Measurements from ENCODE around the gene PPARD.
"Not testable (repeated sequence)": the region's sequence is repeated elsewhere in the genome, so short reads cannot be mapped to it uniquely, and the experiment has no call there.

The PPARD gene

GRCh38 chr6:35413911-35414310, 71.6 kb downstream of the PPARD start:
- no peak for DNase-seq

GRCh38 chr6:35415065-35415891, 72.9 kb downstream of the PPARD start:
- peak; percentile 21 for DNase-seq

- DNase-seq, result peak; percentile 14
Measured at GRCh38 chr6:35417979-35418661, 75.8 kb downstream of the PPARD start.

- peak; percentile 29 for DNase-seq
Measured at GRCh38 chr6:35419417-35419816, 77.1 kb downstream of the PPARD start.

GRCh38 chr6:35419961-35420360, 77.6 kb downstream of the PPARD start:
- no peak for DNase-seq

GRCh38 chr6:35425284-35425683, 82.9 kb downstream of the PPARD start:
- DNase-seq, result no peak

GRCh38 chr6:35426074-35426473, 83.7 kb downstream of the PPARD start:
- DNase-seq, result no peak

GRCh38 chr6:35427435-35427834, 85.1 kb downstream of the PPARD start:
- DNase-seq, result no peak

GRCh38 chr6:35427851-35428321, 85.5 kb downstream of the PPARD start:
- no peak for DNase-seq

- no peak for DNase-seq
Measured at GRCh38 chr6:35428421-35429149, 86.2 kb downstream of the PPARD start.

- DNase-seq, result no peak
Measured at GRCh38 chr6:35429463-35429862, 87.1 kb downstream of the PPARD start.

GRCh38 chr6:35432291-35432690, 89.9 kb downstream of the PPARD start:
- no peak for DNase-seq

GRCh38 chr6:35432702-35433101, 90.3 kb downstream of the PPARD start:
- not testable (repeated sequence) for DNase-seq

- no peak for DNase-seq
Measured at GRCh38 chr6:35435074-35435837, 92.9 kb downstream of the PPARD start.

GRCh38 chr6:35436071-35436857, 93.9 kb downstream of the PPARD start:
- DNase-seq, result no peak

- DNase-seq, result not testable (repeated sequence)
Measured at GRCh38 chr6:35438378-35439065, 96.2 kb downstream of the PPARD start.

- DNase-seq, result no peak
Measured at GRCh38 chr6:35439308-35439707, 97.0 kb downstream of the PPARD start.

GRCh38 chr6:35441205-35441604, 98.8 kb downstream of the PPARD start:
- no peak for DNase-seq

- no peak for DNase-seq
Measured at GRCh38 chr6:35441642-35442041, 99.3 kb downstream of the PPARD start.

GRCh38 chr6:35442693-35443092, 100.3 kb downstream of the PPARD start:
- no peak for DNase-seq

- DNase-seq, result no peak
Measured at GRCh38 chr6:35443341-35444030, 101.1 kb downstream of the PPARD start.
